GM18507 (cell line): ENCODE results near the gene ZBTB46.
"Not testable (repeated sequence)": the region's sequence is repeated elsewhere in the genome, so short reads cannot be mapped to it uniquely, and the experiment has no call there.

Experiments
- DNase-seq: peaks from one replicate; pipeline ENCODE4 v3.0.0; 2011; ENCODE audit warnings: low read depth; ENCODE audit not compliant: insufficient read length; ENCODE audit errors: extremely low spot score
- FAIRE-seq: peaks from 2 replicates; lab custom pipeline; 2011; peaks lifted over from hg19 to GRCh38; lab: Jason Lieb, UNC

Gene ZBTB46

DNA sequence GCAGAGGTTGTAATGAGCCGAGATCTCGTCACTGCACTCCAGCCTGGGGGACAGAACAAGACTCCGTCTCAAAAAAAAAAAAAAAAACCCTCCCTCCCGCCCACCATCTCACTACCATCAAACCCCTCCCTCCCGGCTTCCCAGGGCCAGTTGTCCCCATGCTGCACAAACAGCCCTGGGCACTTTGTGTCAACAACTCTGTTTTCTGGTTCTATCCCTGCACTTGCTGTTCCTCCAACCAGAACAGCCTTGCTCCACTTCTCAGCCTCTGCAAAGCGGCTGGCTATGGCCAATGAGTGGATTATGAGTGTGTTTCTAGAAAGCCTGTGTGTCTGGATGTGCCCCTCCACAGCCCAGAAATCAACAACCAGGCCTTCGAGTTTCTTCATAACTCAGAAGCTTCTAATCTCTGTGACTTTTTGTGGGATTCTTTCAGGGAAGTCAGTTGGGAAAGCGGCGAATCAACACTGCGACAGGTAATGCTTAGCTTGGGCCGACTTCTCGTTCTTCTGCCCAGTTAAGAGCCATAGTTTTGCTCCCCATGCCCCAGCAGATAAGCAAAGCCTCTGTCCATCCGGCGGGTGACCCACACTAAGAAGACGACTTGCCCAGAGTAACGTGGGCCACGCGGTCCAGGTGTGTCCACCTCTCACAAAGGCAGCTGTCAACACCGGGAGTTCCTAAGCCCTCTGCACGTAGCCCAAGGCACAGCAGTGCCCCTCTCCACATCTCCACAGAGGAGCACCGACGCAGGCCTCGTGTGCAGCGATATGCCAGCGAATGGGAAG is 5.5 kb downstream of the ZBTB46 start:
- FAIRE-seq: no peak
- no peak for DNase-seq

DNA sequence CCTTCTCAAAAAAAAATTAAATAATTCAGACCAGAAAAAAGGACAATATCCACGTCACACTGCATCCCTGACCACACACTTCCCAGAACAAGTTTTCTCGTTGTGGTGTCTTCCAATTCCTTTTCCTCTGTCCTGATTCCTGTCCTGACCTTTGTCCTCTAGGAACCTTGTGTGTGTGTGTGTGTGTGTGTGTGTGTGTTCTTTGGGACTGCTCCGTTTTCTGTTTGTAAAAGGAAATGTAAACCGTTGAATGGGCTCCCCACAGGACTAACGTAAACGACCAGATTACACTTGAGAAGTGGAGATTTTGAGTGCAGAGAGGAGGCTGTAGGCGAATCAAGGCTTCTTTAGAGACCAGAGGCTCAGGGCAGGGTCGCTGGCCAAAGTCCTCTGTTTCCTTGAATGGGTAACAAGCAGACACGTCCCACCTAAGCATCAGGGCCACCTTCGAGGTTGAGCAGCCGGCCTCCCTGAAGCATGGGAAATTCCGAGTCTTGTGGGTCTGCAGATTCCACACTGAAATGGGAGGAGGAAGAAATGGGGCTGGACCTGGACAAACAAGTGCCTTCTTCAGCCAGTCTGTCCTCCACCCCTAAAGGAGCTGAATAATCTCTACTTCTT is 7.3 kb downstream of the ZBTB46 start:
- no peak for DNase-seq
- FAIRE-seq: no peak

GRCh38 chr20:63822276-63822696 is 8.8 kb downstream of the ZBTB46 start:
- FAIRE-seq (no peak), DNase-seq (no peak)

GRCh38 chr20:63821811-63822210 is 9.3 kb downstream of the ZBTB46 start:
- no peak for FAIRE-seq

DNA sequence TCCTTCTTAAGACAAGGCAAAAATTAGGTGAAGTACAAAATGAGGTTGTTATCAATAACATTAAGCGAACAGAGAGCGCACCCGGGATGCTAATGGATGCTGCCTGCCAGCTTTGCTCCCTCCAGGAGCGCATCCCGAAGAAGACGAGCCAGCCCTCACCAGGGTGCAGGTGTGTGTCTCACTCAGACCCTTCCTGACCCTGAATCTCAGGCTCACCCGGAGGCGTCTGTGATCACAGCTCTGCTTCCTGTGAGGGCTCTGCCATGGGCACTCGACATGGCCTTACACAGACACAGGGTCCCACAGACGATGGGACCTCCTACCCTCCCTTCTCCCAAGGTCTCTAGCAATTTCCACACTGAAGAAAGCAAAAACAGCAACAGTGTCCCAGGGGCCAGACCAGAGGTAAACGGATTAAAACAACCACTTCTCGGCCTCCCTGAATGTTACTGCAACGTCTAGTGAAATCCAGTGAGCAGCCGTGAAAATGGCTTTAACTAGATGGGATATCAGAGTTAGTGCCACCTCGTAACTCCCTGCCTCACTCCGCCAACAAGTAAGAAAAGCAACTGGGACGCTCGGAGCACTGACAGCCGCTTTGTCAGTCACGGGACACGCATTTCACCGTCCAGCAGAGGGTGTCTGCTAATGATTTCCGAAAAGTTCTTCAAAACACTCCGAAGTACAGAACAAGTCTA is 11.7 kb downstream of the ZBTB46 start:
- no peak for DNase-seq
- no peak for FAIRE-seq

More at GRCh38 chr20:63821811-63822210, 9.3 kb downstream of the ZBTB46 start:
- DNase-seq: no peak

DNA sequence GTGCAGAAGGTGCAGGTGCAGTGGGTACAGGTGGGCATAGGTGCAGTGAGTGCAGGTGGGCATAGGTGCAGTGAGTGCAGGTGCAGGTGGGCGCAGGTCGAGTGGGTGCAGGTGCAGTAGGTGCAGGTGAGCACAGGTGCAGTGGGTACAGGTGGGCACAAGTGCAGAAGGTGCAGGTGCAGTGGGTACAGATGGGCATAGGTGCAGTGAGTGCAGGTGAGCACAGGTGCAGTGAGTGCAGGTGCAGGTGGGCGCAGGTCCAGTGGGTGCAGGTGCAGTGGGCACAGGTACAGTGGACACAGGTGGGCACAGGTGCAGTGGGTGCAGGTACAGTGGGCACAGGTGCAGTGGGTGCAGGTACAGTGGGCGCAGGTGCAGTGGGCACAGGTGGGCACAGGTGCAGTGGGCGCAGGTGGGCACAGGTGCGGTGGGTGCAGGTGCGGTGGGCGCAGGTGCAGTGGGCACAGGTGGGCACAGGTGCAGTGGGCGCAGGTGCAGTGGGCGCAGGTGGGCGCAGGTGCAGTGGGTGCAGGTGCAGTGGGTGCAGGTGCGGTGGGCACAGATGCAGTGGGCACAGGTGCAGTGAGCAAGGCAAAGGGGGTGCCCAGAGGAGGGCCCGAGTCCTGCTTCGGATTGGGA is 15.3 kb downstream of the ZBTB46 start:
- no peak for DNase-seq
- no peak for FAIRE-seq

DNA sequence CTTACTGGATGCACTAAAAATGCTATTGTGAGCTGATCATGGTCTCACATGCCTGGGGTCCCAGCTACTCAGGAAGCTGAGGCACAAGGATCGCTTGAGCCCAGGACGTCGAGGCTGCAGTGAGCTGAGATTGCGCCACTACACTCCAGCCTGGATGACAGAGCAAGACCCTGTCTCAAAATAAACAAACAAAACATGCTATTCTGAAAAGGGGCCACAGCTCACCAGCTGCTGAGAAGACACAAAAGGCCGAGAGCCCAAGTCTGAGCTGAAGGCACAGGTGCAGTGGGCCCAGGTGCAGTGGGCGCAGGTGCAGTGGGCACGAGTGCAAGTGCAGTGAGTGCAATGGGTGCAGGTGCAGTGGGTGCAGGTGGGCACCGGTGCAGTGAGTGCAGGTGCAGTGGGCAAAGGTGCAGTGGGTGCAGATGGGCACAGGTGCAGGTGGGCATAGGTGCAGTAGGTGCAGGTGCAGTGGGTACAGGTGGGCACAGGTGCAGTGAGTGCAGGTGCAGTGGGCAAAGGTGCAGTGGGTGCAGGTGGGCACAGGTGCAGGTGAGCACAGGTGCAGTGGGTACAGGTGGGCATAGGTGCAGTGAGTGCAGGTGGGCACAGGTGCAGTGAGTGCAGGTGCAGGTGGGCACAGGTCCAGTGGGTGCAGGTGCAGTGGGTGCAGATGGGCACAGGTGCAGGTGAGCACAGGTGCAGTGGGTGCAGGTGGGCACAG is 16.0 kb downstream of the ZBTB46 start:
- no peak for DNase-seq
- FAIRE-seq: no peak

GRCh38 chr20:63811491-63811875 is 19.6 kb downstream of the ZBTB46 start:
- FAIRE-seq (no peak), DNase-seq (no peak)

- FAIRE-seq (no peak), DNase-seq (no peak)
Observed at GRCh38 chr20:63810730-63811490, 20.2 kb downstream of the ZBTB46 start.

DNA sequence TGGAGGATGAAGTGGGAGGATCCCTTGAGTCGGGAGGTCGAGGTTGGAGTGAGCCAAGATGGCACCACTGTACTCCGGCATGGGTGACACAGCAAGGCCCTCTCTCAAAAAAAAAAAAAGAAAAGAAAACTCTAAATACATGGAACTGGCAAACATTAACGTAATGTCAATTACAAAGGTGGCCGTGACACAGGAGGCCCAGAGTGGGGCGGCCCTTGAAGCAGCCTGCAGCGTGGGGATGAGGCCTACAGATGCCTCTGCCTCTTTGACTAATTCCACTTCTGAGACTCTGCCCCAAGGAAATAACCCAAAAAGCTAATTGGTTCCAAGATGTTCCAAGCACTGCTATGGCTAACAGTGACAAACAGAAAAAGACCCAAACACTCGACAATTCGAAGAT is 21.2 kb downstream of the ZBTB46 start:
- no peak for FAIRE-seq
- no peak for DNase-seq

DNA sequence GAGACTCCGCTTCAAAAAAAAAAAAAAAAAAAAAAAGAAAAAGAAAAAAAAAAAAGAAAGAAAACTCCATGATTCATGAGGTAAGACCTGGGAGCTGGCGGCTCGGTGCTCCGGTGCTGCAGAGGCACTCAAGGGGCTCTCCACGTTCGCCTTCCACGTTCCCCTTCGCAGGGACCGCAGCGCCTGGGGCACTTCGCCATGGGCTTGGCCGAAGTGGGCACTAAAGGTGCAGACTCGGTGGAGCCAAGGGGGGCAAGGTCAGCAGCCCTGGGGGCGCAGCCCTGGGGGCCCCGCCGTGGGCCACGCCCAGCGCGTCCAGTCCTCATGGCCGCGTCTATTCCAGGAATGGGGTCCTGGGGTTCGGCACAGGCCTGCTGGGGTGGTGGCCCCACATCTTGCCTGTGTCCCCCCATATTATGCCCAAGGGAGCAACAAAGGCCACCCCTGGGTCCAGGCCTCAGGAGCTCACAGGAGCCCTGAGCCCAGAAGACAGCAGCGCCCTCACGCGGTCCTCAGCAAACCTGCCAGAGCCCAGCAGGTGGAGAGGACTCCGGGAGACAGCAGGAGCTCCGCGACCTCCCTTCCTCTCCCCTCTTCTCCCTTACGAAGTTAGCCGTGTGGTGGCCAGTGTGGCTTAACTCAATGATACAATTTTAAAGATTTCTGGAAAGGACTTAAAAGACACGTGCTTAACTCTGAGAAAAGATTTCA is 21.9 kb downstream of the ZBTB46 start:
- FAIRE-seq: no peak
- no peak for DNase-seq

GRCh38 chr20:63808145-63808724 is 22.8 kb downstream of the ZBTB46 start:
- FAIRE-seq (no peak), DNase-seq (no peak)

GRCh38 chr20:63807654-63808053 is 23.4 kb downstream of the ZBTB46 start:
- DNase-seq (no peak), FAIRE-seq (no peak)

- no peak for FAIRE-seq
- no peak for DNase-seq
Observed at GRCh38 chr20:63804308-63804636, 26.8 kb downstream of the ZBTB46 start.

GRCh38 chr20:63802469-63803240 is 28.4 kb downstream of the ZBTB46 start:
- no peak for FAIRE-seq
- DNase-seq: no peak

- not testable (repeated sequence) for DNase-seq, FAIRE-seq
Observed at GRCh38 chr20:63801174-63801573, 29.9 kb downstream of the ZBTB46 start.

- FAIRE-seq: not testable (repeated sequence)
Observed at GRCh38 chr20:63800411-63800810, 30.7 kb downstream of the ZBTB46 start.

More at GRCh38 chr20:63800411-63800810, 30.7 kb downstream of the ZBTB46 start:
- not testable (repeated sequence) for DNase-seq
